Measurements from ENCODE around the gene CD151. TPM values are rescaled to one million over a fixed set of nuclear protein-coding genes. Genes with fewer than 3 reads are reported as not detected.

CD151 gene
- polyA plus RNA-seq, 1 experiment = 559 TPM

DNA sequence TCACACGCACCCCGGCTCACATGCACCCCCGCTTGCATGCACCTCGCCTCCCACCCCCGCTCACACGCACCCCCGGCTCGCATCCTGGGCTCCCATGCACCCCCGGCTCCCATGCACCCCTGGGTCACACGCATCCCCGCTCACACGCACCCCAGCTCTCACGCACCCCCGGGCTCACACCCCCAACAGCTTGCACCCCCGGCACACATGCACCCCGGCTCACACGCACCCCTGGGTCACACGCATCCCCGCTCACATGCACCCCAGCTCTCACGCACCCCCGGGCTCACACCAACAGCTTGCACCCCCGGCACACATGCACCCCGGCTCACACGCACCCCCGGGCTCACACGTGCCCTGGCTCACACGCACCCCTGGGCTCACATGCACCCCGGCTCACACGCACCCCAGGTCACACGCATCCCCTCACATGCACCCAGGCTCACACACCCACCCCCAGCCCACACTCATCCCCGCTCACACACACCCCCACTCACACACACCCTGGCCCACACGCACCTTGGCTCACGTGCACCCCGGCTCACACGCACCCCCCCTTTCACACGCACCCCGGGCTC lies 26.1 kb downstream of the CD151 start:
- TF ChIP-seq, protein P1, sequence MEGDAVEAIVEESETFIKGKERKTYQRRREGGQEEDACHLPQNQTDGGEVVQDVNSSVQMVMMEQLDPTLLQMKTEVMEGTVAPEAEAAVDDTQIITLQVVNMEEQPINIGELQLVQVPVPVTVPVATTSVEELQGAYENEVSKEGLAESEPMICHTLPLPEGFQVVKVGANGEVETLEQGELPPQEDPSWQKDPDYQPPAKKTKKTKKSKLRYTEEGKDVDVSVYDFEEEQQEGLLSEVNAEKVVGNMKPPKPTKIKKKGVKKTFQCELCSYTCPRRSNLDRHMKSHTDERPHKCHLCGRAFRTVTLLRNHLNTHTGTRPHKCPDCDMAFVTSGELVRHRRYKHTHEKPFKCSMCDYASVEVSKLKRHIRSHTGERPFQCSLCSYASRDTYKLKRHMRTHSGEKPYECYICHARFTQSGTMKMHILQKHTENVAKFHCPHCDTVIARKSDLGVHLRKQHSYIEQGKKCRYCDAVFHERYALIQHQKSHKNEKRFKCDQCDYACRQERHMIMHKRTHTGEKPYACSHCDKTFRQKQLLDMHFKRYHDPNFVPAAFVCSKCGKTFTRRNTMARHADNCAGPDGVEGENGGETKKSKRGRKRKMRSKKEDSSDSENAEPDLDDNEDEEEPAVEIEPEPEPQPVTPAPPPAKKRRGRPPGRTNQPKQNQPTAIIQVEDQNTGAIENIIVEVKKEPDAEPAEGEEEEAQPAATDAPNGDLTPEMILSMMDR (IDR thresholded peaks at IDR 0.05; ENCODE audit: low read depth, low read length) = no peak
- ChIA-PET CTCF (no interaction called here), POLR2A (interaction anchor here (0.6 to 2.3 kb wide), 3 partner anchors 11 to 40 kb away, joined by 4 to 8 read pairs (median 6); partner anchors contain the start of gene PNPLA2)
- Histone ChIP-seq H3K9me3 (ENCODE audit: control insufficient read depth, insufficient read depth, low read length) (no peaks in the 10 kb centered on the region; the same call in 1 of the 2 replicates), H3K27ac (ENCODE audit: low read depth, low read length) (no peak overlapping the region), H3K27me3 (ENCODE audit: control insufficient read depth, insufficient read depth, low read length) (no peaks in the 10 kb centered on the region), H3K4me3 (ENCODE audit: low read depth, low read length) (no peak overlapping the region)
- DNase-seq (ENCODE audit: low read depth, low spot score) = no peak

DNA sequence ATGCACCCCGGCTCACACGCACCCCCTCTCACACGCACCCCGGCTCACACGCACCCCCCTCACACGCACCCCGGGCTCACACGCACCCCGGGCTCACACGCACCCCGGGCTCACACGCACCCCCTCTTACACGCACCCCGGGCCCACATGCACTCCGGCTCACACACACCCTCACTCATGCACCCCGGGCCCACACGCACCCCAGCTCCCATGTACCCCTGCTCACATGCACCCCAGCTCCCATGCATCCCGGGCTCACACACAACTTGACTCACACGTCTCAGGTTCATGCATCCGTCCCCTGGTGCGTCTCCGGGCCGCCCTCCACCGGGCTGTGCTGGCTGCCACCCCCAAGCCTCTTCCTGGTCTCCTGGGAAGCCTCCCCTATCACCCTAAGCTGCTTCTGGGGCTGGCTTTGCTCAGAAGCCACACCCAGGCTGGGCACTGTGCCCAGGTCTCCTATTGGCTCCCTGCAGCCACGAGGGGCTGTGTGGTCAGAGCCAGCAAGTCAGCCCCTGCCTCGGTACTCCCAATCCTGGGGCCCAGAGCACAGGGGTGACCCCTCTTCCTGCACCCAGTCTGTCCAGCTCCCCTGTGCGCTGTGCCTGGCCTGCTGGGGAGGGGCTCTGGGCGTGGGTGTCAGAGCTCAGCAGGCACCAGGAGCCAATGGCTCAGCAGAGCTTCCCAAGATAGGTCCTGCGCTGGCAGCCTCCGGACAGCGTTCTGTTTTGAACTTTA lies 26.8 kb downstream of the CD151 start:
- POLR2A ChIA-PET = interaction anchor here (0.6 to 2.3 kb wide), 6 partner anchors 12 to 40 kb away, joined by 4 to 15 read pairs (median 6); partner anchors contain the start of gene PNPLA2
- CTCF ChIA-PET = interaction anchor here (1.2 kb wide), 1 partner anchor 11 kb away, joined by 4 read pairs; no protein-coding TSS in a partner anchor
- peak overlapping the region; percentile 47 for H3K4me3 ChIP-seq (ENCODE audit: low read depth, low read length)
- no peaks in the 10 kb centered on the region; the same call in 1 of the 2 replicates for H3K9me3 ChIP-seq (ENCODE audit: control insufficient read depth, insufficient read depth, low read length)
- peak; percentile 75 for DNase-seq (ENCODE audit: low read depth, low spot score)
- peak overlapping the region; percentile 31 for H3K27ac ChIP-seq (ENCODE audit: low read depth, low read length)
- H3K27me3 ChIP-seq (ENCODE audit: control insufficient read depth, insufficient read depth, low read length) = no peaks in the 10 kb centered on the region
- TF ChIP-seq, protein P1 (IDR thresholded peaks at IDR 0.05; ENCODE audit: low read depth, low read length) = no peak

DNA sequence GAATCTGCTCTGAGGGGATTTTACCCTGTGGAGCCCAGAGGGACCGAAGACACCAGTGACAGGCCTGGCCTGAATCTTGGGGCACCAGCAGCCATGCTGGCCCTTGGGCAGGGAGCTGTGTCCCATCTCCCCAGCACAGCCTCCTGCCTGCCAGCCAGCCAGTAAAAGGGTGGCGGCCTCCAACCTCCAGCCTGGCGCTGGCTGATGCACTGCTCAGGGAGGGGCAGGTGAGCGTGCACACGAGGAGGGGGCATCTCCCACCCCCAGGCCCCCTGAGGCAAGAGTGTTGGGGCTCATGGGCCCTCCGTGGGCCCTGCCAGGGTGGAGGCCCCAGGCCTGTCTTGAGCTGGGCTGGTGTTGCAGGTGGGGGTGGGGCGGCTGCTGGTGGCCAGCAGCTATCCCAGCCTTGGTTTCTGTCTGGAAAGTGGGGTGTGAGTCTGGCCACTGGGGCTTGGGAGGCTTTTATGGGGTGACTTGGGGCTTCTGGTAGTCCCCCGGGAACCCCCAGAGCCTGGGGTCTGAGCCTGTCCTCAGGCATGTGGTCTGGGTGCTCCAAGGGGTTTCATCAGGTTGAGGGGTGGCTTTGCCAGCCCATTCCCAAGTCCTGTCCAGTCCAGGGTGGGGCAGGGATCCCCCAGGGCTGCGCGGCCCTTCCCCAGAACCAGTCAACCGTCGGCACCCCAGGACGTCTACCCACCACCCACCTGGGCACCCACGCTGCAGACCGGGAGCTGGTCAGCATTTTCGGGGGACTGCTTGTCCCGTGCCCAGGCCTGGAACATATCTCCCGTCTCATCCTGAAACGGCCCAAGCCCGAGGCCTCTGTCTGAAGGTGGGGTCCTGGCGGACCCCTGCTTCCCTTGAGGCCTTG lies 27.7 kb downstream of the CD151 start:
- TF ChIP-seq, protein P1 (IDR thresholded peaks at IDR 0.05; ENCODE audit: low read depth, low read length) = no peak
- peak overlapping the region; percentile 31 for H3K27ac ChIP-seq (ENCODE audit: low read depth, low read length)
- H3K9me3 ChIP-seq (ENCODE audit: control insufficient read depth, insufficient read depth, low read length) = no peaks in the 10 kb centered on the region; the same call in 1 of the 2 replicates
- H3K4me3 ChIP-seq (ENCODE audit: low read depth, low read length) = no peak overlapping the region
- ChIA-PET POLR2A (interaction anchor here (0.8 to 2.3 kb wide), 5 partner anchors 12 to 41 kb away, joined by 4 to 15 read pairs (median 6); partner anchors contain the start of gene PNPLA2), CTCF (interaction anchor here (1.2 to 1.5 kb wide), 2 partner anchors 12 to 13 kb away, joined by 4 to 8 read pairs; no protein-coding TSS in a partner anchor)
- no peaks in the 10 kb centered on the region for H3K27me3 ChIP-seq (ENCODE audit: control insufficient read depth, insufficient read depth, low read length)
- DNase-seq (ENCODE audit: low read depth, low spot score) = no peak

DNA sequence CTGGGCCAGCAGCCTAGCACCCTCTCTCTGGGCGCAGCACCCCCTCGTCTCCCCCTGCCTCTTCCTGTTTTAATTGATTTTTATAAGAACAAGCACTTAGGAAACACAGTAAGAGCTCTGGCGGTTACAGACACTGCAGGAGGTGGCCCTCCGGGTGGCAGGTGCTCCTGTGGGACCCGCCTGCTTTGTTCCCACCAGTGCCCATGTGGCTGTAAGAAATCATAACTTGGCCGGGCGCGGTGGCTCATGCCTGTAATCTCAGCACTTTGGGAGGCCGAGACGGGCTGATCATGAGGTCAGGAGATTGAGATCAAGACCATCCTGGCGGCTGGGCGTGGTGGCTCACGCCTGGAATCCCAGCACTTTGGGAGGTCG lies 28.3 kb downstream of the CD151 start:
- DNase-seq (ENCODE audit: low read depth, low spot score) = no peak
- H3K27me3 ChIP-seq (ENCODE audit: control insufficient read depth, insufficient read depth, low read length) = no peaks in the 10 kb centered on the region
- H3K4me3 ChIP-seq (ENCODE audit: low read depth, low read length) = no peak overlapping the region
- ChIA-PET CTCF (interaction anchor here (1.5 kb wide), 1 partner anchor 14 kb away, joined by 8 read pairs; no protein-coding TSS in a partner anchor), POLR2A (no interaction called here)
- H3K27ac ChIP-seq (ENCODE audit: low read depth, low read length) = no peak overlapping the region
- TF ChIP-seq, protein P1 (IDR thresholded peaks at IDR 0.05; ENCODE audit: low read depth, low read length) = no peak
- no peaks in the 10 kb centered on the region; the same call in 1 of the 2 replicates for H3K9me3 ChIP-seq (ENCODE audit: control insufficient read depth, insufficient read depth, low read length)

Measured in AG04450 (cell line).